Uterus (tissue), 4 donors: ENCODE results near the gene SPON1. TPM values are rescaled to one million over a fixed set of nuclear protein-coding genes. Genes with fewer than 3 reads are reported as not detected.

Experiments used
- DNase-seq, 2 donors: peaks; one replicate each; pipeline ENCODE4 v3.0.0-alpha.2; 2019 to 2020
- H3K27ac ChIP-seq, 2 donors: fragments of 200-600 bp; sonication (generic); 1 replicate in 1 of 2; 2 replicates in 1 of 2; pipeline ENCODE4 v1.5.1; 2016 to 2018
- H3K27me3 ChIP-seq, 2 donors: fragments of 200-600 bp; sonication (generic); one replicate each; pipeline ENCODE4 v1.5.1; 2018 to 2019; ENCODE audit warnings: control low read depth in 1 of 2
- H3K36me3 ChIP-seq, 2 donors: fragments of 200-600 bp; sonication (generic); one replicate each; pipeline ENCODE4 v1.5.1; 2019; ENCODE audit warnings: control low read depth in 1 of 2
- H3K4me1 ChIP-seq, 2 donors: fragments of 200-600 bp; sonication (generic); one replicate each; pipeline ENCODE4 v1.5.1; 2018 to 2019; ENCODE audit warnings: control low read depth in 1 of 2
- H3K4me3 ChIP-seq, 2 donors: fragments of 200-600 bp; sonication (generic); 1 replicate in 1 of 2; 2 replicates in 1 of 2; pipeline ENCODE4 v1.5.1; 2018 to 2019; ENCODE audit warnings: mild to moderate bottlenecking in 1 of 2
- H3K9me3 ChIP-seq, 2 donors: fragments of 200-600 bp; sonication (generic); one replicate each; pipeline ENCODE4 v1.5.1; 2019; ENCODE audit warnings: control low read depth in 1 of 2
- POLR2A ChIP-seq, 2 donors: fragments of 450-650 bp; IDR thresholded peaks; one replicate each; pipeline ENCODE4 v1.6.1; 2016; ENCODE audit warnings: antibody characterized with exemption in 2 of 2, mild to moderate bottlenecking in 1 of 2, moderate library complexity in 1 of 2
- intact Hi-C: fragments of 100-400 bp; cut with DNase I; formaldehyde crosslinking; loops from one replicate; pipeline ENCODE4 v1.15.1; 2023; ENCODE audit warnings: low total_unique reads
- total RNA-seq, 4 donors: library from RNA; depleted of rRNA in 3 of 4; stranded (reverse); fragments of >200 nt in 3 of 4; gene quantifications; one replicate each; pipeline versions ENCODE4 v1.1.0 to v1.2.4, GENCODE V29; 2014 to 2023
- TF ChIP-seq, protein P1 (sequence below), 4 experiments: fragments of 200-600 bp in 2 of 4; fragments of 450-650 bp in 2 of 4; sonication (generic) in 2 of 4; IDR thresholded peaks; one replicate each; pipeline ENCODE4 v1.5.1; 2016 to 2019; ENCODE audit warnings: antibody characterized with exemption in 4 of 4, mild to moderate bottlenecking in 2 of 4, moderate library complexity in 1 of 4
- donor health status: DM: yes; HTN: yes; CAD: no.

SPON1 gene
- total RNA-seq, 4 donors from 2014 or later: 18.8 to 139 (median 28.8) TPM

GRCh38 chr11:13993096-13993765, 30.7 kb downstream of the SPON1 start:
- Histone ChIP-seq H3K27ac (peak overlapping the region in 1 of 2 donors; percentile 37), H3K9me3 (no peaks in the 10 kb centered on the region), H3K4me1 (no peaks in the 10 kb centered on the region), H3K36me3 (no peaks in the 10 kb centered on the region), H3K27me3 (no peaks in the 10 kb centered on the region), H3K4me3 (no peak overlapping the region)
- TF ChIP-seq, protein P1, sequence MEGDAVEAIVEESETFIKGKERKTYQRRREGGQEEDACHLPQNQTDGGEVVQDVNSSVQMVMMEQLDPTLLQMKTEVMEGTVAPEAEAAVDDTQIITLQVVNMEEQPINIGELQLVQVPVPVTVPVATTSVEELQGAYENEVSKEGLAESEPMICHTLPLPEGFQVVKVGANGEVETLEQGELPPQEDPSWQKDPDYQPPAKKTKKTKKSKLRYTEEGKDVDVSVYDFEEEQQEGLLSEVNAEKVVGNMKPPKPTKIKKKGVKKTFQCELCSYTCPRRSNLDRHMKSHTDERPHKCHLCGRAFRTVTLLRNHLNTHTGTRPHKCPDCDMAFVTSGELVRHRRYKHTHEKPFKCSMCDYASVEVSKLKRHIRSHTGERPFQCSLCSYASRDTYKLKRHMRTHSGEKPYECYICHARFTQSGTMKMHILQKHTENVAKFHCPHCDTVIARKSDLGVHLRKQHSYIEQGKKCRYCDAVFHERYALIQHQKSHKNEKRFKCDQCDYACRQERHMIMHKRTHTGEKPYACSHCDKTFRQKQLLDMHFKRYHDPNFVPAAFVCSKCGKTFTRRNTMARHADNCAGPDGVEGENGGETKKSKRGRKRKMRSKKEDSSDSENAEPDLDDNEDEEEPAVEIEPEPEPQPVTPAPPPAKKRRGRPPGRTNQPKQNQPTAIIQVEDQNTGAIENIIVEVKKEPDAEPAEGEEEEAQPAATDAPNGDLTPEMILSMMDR (IDR thresholded peaks at IDR 0.05): no peak
- TF ChIP-seq POLR2A (IDR thresholded peaks at IDR 0.05): no peak
- intact Hi-C loops: no loop called here
- DNase-seq: no peak

- Histone ChIP-seq H3K9me3 (no peaks in the 10 kb centered on the region), H3K27ac (no peak overlapping the region), H3K36me3 (no peaks in the 10 kb centered on the region), H3K4me1 (no peaks in the 10 kb centered on the region), H3K27me3 (no peaks in the 10 kb centered on the region), H3K4me3 (no peak overlapping the region)
- TF ChIP-seq, protein P1 (IDR thresholded peaks at IDR 0.05): no peak
- TF ChIP-seq POLR2A (IDR thresholded peaks at IDR 0.05): no peak
- intact Hi-C loops: no loop called here
- no peak for DNase-seq
Observed at GRCh38 chr11:13997881-13998280, 35.4 kb downstream of the SPON1 start.

- no peak for DNase-seq
- intact Hi-C loops: no loop called here
- no peaks in the 10 kb centered on the region for H3K27me3 ChIP-seq
- no peak overlapping the region for H3K27ac ChIP-seq
- no peak overlapping the region for H3K4me3 ChIP-seq
- H3K4me1 ChIP-seq: no peaks in the 10 kb centered on the region
- H3K9me3 ChIP-seq: no peaks in the 10 kb centered on the region
- no peaks in the 10 kb centered on the region for H3K36me3 ChIP-seq
- TF ChIP-seq POLR2A (IDR thresholded peaks at IDR 0.05): no peak
- TF ChIP-seq, protein P1 (IDR thresholded peaks at IDR 0.05): no peak
Observed at GRCh38 chr11:13999704-14000103, 37.2 kb downstream of the SPON1 start.

DNA sequence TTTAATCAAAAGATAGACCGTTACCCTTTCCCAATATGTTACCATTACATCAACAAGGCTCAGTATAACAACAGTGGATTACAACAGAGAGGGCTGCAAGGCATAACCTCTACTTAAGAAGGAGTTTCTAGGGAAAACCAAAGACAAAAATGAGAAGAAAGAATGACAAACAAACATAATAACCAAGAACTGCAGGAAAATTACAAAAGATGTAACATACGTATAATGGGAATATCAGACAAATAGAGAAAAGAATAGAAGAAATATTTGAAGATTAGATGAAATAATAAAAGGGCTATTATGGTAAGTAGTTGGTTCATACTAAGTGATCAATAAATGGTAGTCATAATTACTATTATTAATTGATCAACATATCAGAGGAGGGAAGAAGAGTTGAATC, 39.1 kb downstream of the SPON1 start:
- H3K9me3 ChIP-seq: no peaks in the 10 kb centered on the region
- intact Hi-C loops: no loop called here
- no peak overlapping the region for H3K4me3 ChIP-seq
- TF ChIP-seq, protein P1 (IDR thresholded peaks at IDR 0.05): no peak
- no peak for TF ChIP-seq POLR2A (IDR thresholded peaks at IDR 0.05)
- no peaks in the 10 kb centered on the region for H3K27me3 ChIP-seq
- no peak for DNase-seq
- H3K27ac ChIP-seq: no peak overlapping the region
- no peaks in the 10 kb centered on the region for H3K4me1 ChIP-seq
- H3K36me3 ChIP-seq: no peaks in the 10 kb centered on the region

GRCh38 chr11:14007566-14007965, 45.0 kb downstream of the SPON1 start:
- intact Hi-C loops: no loop called here
- Histone ChIP-seq H3K9me3 (no peaks in the 10 kb centered on the region), H3K4me1 (no peaks in the 10 kb centered on the region), H3K27ac (no peak overlapping the region), H3K36me3 (no peaks in the 10 kb centered on the region), H3K4me3 (no peak overlapping the region), H3K27me3 (no peaks in the 10 kb centered on the region)
- TF ChIP-seq, protein P1 (IDR thresholded peaks at IDR 0.05): no peak
- TF ChIP-seq POLR2A (IDR thresholded peaks at IDR 0.05): no peak
- DNase-seq: no peak
